IMR-90 (cell line): ENCODE results near the gene SLC5A10.

Experiments used
- MAFK ChIP-seq: IDR thresholded peaks from 2 replicates; pipeline ENCODE4 v1.6.1; 2012; ENCODE audit warnings: low read depth, low read length, improper control_type of control experiment
- POLR2A ChIP-seq: IDR thresholded peaks from 2 replicates; pipeline ENCODE4 v1.6.1; 2012; ENCODE audit warnings: mild to moderate bottlenecking, low read depth, low read length
- TF ChIP-seq, protein P1 (sequence below): conservative IDR thresholded peaks from 2 replicates; pipeline ENCODE4 v1.5.1; 2012; ENCODE audit warnings: mild to moderate bottlenecking, low read depth, low read length, improper control_type of control experiment

DNA sequence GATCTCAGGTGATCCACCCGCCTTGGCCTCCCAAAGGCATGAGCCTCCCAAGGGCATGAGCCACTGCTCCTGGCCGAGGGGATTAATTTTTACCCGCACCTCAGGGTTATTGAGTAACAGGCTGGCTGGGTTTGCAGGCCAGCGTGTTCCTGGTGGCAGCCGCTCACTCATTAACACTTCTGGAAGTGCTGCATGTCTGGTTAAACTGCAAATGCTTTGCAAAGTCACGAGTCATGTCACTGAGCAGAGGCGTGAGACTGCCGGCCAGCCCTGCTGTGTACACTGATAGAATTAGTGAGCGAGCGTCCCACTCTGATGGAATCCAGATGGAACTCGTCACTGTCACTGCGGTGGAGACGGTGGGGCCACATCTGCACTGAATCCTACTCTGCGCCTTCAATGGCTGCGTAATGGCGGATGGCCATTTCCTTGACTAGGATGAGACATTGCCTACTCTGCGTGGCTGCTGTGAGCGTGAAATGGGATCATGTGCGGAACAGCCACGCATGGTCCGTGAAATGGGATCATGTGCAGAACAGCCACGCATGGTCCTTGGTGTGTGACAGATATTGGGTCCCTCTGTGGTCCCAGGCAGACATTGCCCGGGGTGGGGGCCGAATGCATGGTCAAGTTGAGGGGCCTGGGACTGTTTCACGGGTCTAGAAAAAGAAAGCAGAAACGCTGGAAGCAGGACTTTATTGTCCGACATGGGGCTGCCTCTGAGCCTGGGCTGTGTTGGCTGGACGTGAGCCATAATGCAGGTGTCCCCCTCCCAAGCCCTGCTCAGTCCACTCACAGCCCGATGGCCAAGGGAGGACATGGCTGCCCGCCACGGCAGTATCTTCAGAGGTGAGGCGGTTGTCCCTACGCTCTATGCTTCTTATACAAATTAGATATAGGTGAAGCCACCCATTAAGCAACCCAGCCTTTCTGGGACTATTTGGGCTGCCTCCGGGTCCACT, 740 bp upstream of the SLC5A10 start:
- TF ChIP-seq, protein P1, sequence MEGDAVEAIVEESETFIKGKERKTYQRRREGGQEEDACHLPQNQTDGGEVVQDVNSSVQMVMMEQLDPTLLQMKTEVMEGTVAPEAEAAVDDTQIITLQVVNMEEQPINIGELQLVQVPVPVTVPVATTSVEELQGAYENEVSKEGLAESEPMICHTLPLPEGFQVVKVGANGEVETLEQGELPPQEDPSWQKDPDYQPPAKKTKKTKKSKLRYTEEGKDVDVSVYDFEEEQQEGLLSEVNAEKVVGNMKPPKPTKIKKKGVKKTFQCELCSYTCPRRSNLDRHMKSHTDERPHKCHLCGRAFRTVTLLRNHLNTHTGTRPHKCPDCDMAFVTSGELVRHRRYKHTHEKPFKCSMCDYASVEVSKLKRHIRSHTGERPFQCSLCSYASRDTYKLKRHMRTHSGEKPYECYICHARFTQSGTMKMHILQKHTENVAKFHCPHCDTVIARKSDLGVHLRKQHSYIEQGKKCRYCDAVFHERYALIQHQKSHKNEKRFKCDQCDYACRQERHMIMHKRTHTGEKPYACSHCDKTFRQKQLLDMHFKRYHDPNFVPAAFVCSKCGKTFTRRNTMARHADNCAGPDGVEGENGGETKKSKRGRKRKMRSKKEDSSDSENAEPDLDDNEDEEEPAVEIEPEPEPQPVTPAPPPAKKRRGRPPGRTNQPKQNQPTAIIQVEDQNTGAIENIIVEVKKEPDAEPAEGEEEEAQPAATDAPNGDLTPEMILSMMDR: no peak
- no peak for TF ChIP-seq POLR2A
- no peak for TF ChIP-seq MAFK
